Epithelial cell of proximal tubule (primary cell): ENCODE measurements around the gene PADI3. TPM values are rescaled to one million over a fixed set of nuclear protein-coding genes. Genes with fewer than 3 reads are reported as not detected.
"Not testable (repeated sequence)": the region's sequence is repeated elsewhere in the genome, so short reads cannot be mapped to it uniquely, and the experiment has no call there.

Source experiments
- DNase-seq: peaks from one replicate; pipeline ENCODE4 v3.0.0-alpha.2; 2011; ENCODE audit warnings: low read depth
- H3K4me3 ChIP-seq: 2 replicates; pipeline ENCODE4 v1.5.1; 2011; ENCODE audit warnings: low read depth, mild to moderate bottlenecking, low read length
- total RNA-seq: library from RNA; depleted of rRNA; stranded (reverse); fragments of >200 nt; gene quantifications from 2 replicates; pipeline ENCODE4 v1.2.3, GENCODE V29; 2015
- TF ChIP-seq, protein P1 (sequence below): conservative IDR thresholded peaks from 2 replicates; pipeline ENCODE4 v1.5.1; 2012; ENCODE audit warnings: low read depth, mild to moderate bottlenecking, low read length

The PADI3 gene
- total RNA-seq, 1 donor from 2014 or later: not detected

DNA sequence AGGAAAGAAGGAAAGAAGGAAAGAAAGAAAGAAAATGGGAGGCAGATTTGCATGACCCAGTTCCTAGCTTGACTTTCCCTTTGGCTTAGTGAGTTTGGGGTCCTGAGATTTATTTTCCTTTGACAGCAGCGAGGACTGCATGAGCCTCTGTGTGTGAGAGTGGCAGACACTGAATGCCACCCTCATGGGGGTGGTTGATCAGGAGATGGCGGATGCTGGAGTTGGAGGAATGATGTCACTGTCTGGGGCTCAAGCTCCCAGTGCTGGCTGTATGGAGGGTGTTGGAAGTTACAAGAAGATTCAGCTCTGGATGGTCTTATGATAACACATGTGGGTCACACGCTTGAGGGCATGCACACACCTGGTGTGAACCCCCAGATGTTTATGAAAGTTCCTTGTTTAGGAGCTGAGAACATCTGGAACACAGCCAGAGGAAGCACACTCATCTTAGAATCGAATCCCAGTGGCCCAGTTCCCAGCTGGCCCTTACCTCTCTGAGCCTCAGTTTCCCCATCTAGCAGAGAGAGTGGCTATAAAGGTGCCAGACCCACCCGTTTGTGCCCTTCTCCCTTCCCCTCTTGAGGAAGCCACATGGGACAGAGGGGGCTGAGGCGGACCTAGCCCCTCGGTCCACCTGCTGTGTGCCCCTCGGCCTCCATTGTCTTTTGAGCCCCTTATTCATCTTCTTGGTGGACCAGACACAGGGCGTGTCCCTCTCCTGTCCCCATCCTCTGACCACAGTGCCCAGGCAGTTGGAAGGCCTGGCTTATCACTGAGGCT lies 64.8 kb downstream of the PADI3 start:
- TF ChIP-seq, protein P1, sequence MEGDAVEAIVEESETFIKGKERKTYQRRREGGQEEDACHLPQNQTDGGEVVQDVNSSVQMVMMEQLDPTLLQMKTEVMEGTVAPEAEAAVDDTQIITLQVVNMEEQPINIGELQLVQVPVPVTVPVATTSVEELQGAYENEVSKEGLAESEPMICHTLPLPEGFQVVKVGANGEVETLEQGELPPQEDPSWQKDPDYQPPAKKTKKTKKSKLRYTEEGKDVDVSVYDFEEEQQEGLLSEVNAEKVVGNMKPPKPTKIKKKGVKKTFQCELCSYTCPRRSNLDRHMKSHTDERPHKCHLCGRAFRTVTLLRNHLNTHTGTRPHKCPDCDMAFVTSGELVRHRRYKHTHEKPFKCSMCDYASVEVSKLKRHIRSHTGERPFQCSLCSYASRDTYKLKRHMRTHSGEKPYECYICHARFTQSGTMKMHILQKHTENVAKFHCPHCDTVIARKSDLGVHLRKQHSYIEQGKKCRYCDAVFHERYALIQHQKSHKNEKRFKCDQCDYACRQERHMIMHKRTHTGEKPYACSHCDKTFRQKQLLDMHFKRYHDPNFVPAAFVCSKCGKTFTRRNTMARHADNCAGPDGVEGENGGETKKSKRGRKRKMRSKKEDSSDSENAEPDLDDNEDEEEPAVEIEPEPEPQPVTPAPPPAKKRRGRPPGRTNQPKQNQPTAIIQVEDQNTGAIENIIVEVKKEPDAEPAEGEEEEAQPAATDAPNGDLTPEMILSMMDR: no peak
- no peak for DNase-seq
- no peak overlapping the region for H3K4me3 ChIP-seq

DNA sequence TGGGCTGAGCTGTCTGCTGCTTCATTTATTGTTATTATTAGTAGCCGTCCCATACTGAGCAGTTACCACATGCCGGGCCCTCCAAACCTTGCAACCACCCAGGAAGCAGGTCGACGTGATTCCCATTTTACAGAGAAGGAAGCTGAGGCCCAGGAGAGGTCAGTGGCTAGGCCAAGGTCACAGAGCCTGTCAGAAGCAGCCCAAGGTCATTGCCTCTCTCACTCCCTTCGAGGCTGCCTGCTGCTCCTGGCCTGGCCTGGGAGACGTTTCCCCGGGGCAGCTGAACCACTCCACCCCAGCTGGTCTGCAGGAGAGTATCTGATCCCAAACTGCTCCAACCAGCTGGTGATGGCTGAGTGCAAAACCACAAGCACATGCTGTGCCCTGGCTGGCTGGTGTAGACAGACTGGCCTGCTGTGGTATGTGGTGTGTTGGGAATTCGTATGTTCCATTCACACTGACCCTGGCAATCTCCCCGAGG lies 65.6 kb downstream of the PADI3 start:
- TF ChIP-seq, protein P1: no peak
- DNase-seq: no peak
- H3K4me3 ChIP-seq: no peak overlapping the region

DNA sequence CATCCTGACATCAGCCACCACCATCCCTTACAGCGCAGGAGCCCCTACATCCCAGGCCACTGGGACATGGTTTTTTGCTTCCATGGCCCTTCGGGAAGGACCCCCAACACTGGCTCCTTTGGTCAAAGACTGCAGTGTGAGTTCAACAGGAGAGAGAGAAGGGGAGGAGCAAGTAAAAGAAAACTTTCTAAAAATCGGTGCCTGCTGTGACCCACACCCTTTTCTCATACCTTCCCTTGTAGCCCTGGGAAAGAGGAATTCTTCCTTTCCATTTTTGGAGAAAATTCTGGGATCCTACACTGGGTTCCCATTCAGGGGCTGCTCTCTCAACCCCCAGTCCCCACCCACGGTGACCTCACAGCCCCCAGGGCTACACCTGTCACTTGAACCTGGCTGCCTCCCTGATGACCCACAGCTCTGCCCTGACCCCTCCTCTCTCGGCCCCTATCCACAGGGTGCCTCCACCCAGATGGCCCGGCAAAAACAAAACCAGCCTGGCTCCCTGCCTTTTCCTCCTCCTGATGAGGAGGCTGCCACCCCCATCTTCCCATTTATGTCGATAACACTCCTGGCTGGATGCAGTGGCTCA lies 66.7 kb downstream of the PADI3 start:
- H3K4me3 ChIP-seq: no peak overlapping the region
- TF ChIP-seq, protein P1: no peak
- DNase-seq: no peak

DNA sequence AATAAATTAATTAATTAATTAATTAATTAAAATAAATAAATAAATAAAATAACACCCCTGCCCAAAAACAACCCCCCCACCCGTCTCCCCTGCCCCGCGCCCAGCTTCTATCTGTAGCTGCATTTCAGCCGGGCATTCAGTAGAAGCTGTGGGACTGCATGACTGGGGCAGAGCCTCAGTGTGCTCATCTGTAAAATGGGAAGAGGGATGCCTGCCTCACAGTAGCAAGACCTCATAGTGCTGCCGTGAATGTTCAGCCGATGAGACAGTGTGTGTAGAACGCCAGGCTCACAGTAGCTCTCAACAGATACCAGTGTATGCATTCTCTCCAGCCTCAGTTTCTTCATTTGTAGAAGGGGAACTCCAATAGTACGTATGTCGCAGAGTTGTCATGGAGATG lies 67.8 kb downstream of the PADI3 start:
- TF ChIP-seq, protein P1: no peak
- DNase-seq: no peak
- H3K4me3 ChIP-seq: no peak overlapping the region

- no peak for DNase-seq
- TF ChIP-seq, protein P1: no peak
- H3K4me3 ChIP-seq: no peak overlapping the region
These were observed 69.4 kb downstream of the PADI3 start for GRCh38 chr1:17318262-17318661.

- DNase-seq: no peak
- H3K4me3 ChIP-seq: no peak overlapping the region
- TF ChIP-seq, protein P1: no peak
These were observed 70.9 kb downstream of the PADI3 start for GRCh38 chr1:17319561-17320350.

- DNase-seq, H3K4me3 ChIP-seq: not testable (repeated sequence)
These were observed 73.0 kb downstream of the PADI3 start for GRCh38 chr1:17321857-17322390.
